Mesodermal cell (in vitro differentiated cells): Measurements from ENCODE around the gene NCBP3.

ENCODE experiments used
- H3K27ac ChIP-seq: 2 replicates; pipeline ENCODE4 v1.7.0; 2013; ENCODE audit warnings: mild to moderate bottlenecking, low read depth, low read length, moderate library complexity; ENCODE audit not compliant: severe bottlenecking
- H3K36me3 ChIP-seq: 2 replicates; pipeline ENCODE4 v1.7.1; 2013; ENCODE audit warnings: mild to moderate bottlenecking, low read length, moderate library complexity; ENCODE audit not compliant: control insufficient read depth, insufficient read depth
- H3K4me1 ChIP-seq: one replicate; pipeline ENCODE4 v1.7.1; 2013; ENCODE audit warnings: mild to moderate bottlenecking, low read length; ENCODE audit not compliant: insufficient read depth, control insufficient read depth, poor library complexity, severe bottlenecking
- H3K4me3 ChIP-seq: 2 replicates; pipeline ENCODE4 v1.7.0; 2013; ENCODE audit warnings: low read length, control low read depth, mild to moderate bottlenecking; ENCODE audit not compliant: insufficient read depth, poor library complexity, severe bottlenecking; ENCODE audit errors: extremely low read depth
- H3K9me3 ChIP-seq: 2 replicates; pipeline ENCODE4 v1.7.1; 2013; ENCODE audit warnings: mild to moderate bottlenecking, low read length, moderate library complexity; ENCODE audit not compliant: control insufficient read depth
- WGBS, 2 experiments: methylation state at CpG; one replicate each; pipeline ENCODE4 v1.1.5; 2013; ENCODE audit warnings: missing lambda C conversion rate in 2 of 2; ENCODE audit not compliant: insufficient coverage in 2 of 2; 5-methylcytosine and 5-hydroxymethylcytosine counted together

Gene NCBP3

DNA sequence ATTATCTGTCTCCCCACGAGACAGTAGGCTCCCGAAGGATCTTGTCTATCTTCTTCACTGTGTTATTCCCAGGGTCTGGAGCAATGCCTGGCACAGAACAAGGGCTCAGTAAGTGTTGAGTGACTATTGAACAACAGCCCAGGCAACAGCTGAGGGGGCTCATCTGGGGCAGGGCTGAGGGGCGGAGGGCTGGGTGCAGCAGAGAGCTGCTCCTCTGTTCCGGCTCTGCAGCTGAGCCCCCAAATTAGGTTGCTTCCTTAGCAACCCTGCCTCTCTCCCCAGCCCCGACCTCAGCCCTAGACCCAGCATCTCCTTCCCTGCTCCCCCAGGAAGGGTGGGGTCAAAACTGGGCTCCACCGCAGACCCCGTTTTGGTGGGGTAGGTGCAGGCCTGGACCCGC is 77.3 kb downstream of the NCBP3 start:
- H3K4me1 ChIP-seq, result peaks cover 4% of the 10 kb centered on the region
- H3K27ac ChIP-seq, result no peak overlapping the region
- no peak overlapping the region for H3K4me3 ChIP-seq
- no peaks in the 10 kb centered on the region for H3K36me3 ChIP-seq
- 83 to 87% methylated on average over 3 to 4 of the region's 8 CpGs for WGBS, 2 experiments
- no peaks in the 10 kb centered on the region for H3K9me3 ChIP-seq

DNA sequence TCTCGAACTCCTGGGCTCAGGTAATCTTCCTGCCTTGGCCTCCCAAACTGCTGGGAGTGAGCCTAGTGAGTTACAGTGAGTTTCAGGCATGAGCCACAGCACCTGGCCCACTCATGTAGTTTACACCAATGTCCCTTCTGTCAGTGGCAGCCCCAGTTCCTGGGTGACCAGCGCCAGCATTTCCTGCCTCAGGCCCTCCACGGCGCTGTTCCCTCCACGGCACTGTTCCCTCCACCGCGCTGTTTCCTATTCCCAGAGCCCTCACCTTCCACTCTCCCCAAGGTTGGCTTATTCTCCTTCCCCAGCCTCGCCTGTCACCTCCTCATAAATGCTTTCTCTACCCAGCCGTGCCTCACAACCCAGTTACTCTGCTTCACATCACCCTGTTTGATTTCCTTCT is 77.7 kb downstream of the NCBP3 start:
- H3K27ac ChIP-seq, result no peak overlapping the region
- no peaks in the 10 kb centered on the region for H3K9me3 ChIP-seq
- H3K4me1 ChIP-seq, result no peaks in the 10 kb centered on the region
- H3K36me3 ChIP-seq, result no peaks in the 10 kb centered on the region
- WGBS, 2 experiments, result 91 to 94% methylated on average over 8 to 9 of the region's 9 CpGs
- no peak overlapping the region for H3K4me3 ChIP-seq

DNA sequence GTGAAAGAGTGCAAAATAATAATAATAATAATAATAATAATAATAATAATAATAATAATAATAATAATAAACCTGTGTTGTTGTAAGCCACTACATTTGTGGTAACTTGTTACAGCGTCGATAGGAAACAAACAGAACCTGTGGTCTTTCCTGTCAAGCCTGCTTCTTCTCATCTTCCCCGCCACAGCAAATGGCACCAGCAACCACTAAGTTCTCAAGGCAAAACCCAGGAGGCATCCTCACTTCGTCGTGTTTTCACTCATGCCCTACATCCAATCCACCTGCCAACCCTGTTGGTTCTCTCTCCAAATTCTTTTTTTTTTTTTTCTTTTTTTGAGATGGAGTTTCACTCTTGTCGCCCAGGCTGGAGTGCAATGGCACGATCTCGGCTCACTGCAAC is 79.3 kb downstream of the NCBP3 start:
- Histone ChIP-seq H3K4me1 (no peaks in the 10 kb centered on the region), H3K27ac (no peak overlapping the region), H3K4me3 (no peak overlapping the region), H3K36me3 (no peaks in the 10 kb centered on the region), H3K9me3 (no peaks in the 10 kb centered on the region)
- 90 to 99% methylated on average over 7 to 8 of the region's 8 CpGs for WGBS, 2 experiments

DNA sequence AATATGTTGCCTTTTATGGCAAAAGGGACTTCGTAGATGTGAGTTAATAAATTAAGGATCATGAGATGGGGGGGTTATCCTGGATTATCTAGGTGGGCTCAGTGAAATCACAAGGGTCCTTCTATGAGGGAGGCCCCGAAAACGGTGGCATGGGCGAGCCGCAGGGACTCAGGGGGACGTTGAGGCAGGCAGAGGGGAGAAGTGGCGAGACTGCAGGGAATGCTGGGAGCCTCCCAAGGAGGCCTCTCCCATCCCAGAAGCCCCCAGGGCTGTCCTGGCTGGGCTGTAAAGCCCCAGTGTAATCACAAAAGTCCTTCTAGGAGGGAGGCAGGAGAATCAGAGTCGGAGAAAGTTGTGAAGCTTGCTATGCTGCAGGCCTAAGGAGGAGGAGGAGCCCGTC is 80.1 kb downstream of the NCBP3 start:
- no peaks in the 10 kb centered on the region for H3K4me1 ChIP-seq
- WGBS, 2 experiments, result 95 to 100% methylated on average over 5 to 9 of the region's 9 CpGs
- H3K27ac ChIP-seq, result no peak overlapping the region
- no peaks in the 10 kb centered on the region for H3K36me3 ChIP-seq
- no peak overlapping the region for H3K4me3 ChIP-seq
- H3K9me3 ChIP-seq, result no peaks in the 10 kb centered on the region

DNA sequence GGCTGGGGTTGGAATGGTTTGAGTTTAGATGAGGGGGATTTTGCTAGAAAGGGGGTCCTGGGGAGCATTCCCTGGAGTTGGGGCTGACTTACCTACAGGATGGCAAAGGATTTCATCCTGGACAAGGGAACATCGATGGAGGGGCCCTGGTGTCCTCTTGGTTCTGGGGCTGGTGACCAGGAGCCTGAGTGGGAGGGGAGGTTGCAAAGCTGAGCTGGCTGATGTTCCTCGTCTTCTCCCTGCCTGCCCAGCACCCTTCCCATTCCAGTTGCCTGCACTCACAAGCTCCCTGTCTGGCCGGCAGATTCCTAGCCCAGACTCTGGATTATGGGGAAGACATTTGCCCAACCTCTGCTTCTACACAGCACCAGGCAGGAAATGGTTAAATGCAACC is 82.3 kb downstream of the NCBP3 start:
- Histone ChIP-seq H3K4me3 (no peak overlapping the region), H3K36me3 (no peaks in the 10 kb centered on the region), H3K4me1 (no peaks in the 10 kb centered on the region), H3K27ac (no peak overlapping the region), H3K9me3 (peaks cover 3% of the 10 kb centered on the region)
- WGBS, 2 experiments, result 40 to 100% methylated on average over 1 of the region's 3 CpGs

DNA sequence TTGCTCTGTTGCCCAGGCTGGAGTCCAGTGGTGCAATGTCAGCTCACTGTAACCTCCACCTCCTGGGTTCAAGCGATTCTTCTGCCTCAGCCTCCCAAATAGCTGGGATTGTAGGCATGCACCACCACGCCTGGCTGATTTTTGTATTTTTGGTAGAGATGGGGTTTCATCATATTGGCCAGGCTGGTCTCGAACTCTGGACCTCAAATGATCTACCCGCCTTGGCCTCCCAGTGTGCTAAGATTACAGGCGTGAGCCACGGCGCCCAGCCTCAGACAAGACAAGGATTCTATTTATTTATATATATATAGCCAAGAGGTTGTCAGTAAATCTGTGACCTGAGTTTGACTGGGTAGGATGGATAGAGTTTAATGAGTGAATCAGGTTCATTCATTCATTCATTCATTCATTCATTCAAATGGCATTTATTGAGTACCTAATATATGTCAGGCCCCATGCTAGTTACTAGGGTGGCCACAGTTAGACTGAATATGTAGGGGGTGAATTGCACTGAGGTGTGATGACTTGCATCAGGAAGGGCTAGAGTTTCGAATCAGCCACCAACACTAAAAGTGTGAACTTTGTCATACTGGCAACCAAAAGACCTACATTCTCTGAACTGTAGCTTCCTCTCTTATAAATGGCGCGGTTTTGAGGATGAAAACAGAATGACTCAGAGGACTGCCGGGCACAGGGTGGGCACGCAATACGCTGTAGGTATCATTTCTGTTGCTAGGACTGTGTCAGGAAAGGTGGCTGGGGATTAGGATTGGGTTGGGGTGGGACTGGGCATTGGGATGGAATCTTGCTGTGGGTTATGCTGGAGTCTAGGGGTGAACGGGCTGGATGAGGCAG is 82.9 kb downstream of the NCBP3 start:
- WGBS, 2 experiments, result 94 to 96% methylated on average over 6 to 8 of the region's 14 CpGs
- no peaks in the 10 kb centered on the region for H3K36me3 ChIP-seq
- no peak overlapping the region for H3K4me3 ChIP-seq
- peaks cover 3% of the 10 kb centered on the region for H3K9me3 ChIP-seq
- no peaks in the 10 kb centered on the region for H3K4me1 ChIP-seq
- no peak overlapping the region for H3K27ac ChIP-seq

DNA sequence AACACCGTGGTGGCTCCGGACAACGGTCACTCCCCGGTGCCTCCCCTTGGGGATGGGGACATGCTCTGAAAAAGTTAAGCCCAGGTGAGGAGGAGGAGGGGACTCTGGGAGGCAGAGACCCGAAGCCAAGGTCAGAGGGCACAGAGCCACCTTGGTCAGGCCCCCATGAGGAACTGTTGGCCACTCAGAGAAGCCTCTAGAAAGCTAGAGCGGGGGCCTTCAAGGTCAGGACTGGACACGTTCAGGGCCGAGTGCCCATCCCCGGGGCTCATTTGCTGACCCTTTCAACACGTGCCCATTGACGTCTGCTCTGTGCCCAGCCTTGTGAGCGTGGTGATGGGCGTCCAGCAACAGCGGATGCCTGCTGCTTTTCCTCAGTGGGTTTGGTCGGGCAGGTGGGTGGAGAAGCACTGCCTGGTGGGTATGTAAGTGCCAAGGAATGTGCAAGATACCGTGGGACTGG is 84.1 kb downstream of the NCBP3 start:
- H3K27ac ChIP-seq, result no peak overlapping the region
- WGBS, 2 experiments, result 88 to 91% methylated on average over 14 to 15 of the region's 16 CpGs
- no peak overlapping the region for H3K4me3 ChIP-seq
- H3K4me1 ChIP-seq, result no peaks in the 10 kb centered on the region
- H3K36me3 ChIP-seq, result no peaks in the 10 kb centered on the region
- H3K9me3 ChIP-seq, result peaks cover 3% of the 10 kb centered on the region

DNA sequence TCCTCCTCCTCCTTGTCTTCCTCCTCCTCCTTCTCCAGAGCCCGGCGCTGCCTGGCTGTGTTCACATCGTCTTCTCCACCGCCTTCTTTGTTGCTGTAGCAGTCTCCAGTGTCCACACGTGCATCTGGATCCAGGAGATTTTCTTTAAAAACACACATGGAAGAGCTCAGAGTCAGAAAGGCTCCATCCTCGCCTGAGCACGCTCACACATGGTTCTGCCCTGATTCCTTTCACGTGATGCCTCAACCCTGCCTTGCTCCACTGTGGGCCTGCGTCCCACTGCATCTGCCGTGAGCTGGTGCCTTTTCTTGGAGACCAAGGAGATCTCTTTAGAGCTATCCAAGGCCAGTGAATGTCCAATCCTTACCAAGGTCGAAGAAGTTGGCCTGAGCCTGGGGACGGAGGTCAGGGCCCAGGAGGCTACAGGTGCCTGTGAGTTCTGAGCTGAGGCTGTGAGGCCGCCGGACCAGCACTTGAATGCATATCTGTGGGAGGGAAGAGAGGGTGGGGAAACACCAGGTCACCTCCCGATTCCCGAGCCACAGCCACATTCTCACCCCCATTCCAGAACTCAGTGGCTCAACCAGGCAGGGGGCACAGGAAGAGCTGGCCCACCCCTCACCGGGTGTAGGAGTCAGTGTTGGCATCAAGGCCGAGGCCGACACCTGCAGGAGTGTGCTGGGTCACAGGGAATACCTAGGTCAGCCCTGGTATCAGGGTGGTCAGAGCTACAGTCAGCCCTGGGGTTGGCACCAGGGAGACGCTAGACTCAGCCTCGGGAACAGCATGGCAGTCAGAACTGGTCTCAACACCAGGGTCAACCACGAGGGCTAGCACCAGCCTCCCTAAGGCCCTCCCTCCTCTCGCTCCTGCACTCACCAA is 84.8 kb downstream of the NCBP3 start:
- Histone ChIP-seq H3K27ac (no peak overlapping the region), H3K9me3 (peaks cover 3% of the 10 kb centered on the region), H3K4me3 (no peak overlapping the region), H3K36me3 (no peaks in the 10 kb centered on the region), H3K4me1 (no peaks in the 10 kb centered on the region)
- 87 to 93% methylated on average over 17 to 19 of the region's 23 CpGs for WGBS, 2 experiments

DNA sequence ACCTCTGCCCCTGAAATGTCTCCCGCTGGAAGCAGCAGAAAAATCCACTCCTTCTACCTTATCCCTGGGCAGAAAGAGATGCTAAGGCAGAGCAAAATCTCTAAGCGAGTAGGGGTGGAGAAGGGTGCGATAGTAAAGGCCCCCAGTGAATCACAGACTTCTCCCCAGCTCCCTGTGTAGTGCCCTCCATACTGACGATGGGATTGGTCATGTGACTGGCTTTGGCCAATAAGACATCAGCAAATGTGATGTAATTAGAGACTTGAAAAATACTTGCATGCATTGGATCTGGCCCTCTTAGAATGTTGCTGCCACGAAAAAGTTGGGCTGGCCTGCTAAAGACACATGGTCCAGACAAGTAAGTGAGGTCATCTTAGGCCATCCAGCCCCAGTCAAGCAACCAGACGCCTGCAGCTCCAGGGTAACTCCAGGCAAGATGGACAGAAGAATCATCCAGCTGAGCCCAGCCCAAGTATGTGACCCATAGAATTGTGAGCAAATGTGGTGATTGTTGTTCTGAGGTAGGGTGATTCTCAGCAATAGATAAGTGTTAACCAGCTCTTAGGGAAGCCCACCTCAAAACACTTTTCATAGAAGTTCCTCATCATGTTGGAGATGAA is 86.3 kb downstream of the NCBP3 start:
- no peak overlapping the region for H3K27ac ChIP-seq
- no peaks in the 10 kb centered on the region for H3K36me3 ChIP-seq
- peaks cover 3% of the 10 kb centered on the region for H3K9me3 ChIP-seq
- WGBS, 2 experiments, result 70 to 96% methylated on average over 4 to 5 of the region's 6 CpGs
- no peak overlapping the region for H3K4me3 ChIP-seq
- no peaks in the 10 kb centered on the region for H3K4me1 ChIP-seq

DNA sequence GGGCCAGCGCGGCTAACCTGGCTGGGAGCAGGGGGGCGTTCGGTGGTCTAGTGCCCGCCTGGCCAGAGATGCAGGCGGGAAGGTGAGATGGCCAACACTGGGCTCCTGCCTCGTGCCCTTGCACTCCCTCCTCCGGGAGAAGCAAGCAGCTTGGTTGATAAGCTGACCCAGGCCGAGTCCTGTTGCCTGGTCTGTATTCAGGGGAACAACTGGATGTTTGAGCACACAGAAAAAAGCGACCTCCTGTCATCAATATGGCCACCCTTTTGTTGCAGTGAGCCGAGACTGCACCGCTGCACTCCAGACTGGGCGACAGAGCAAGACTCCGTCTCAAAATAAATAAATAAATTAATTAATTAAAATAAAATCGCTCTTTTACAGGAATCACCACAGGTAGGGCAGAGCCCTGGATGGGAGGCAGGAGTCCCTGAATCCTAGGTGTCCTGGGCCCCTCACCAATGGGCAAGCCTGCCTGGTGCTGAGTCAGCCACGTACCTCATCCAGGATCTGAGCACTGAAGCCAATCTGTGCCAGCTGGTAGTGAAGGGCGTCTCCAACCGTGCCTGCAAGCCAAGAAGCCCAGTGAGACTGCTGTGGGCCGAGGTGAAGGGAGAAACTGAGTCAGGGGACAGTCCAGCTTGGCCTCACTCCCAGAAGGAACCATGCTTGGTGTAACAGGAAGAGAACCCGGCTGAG is 90.6 kb downstream of the NCBP3 start:
- Histone ChIP-seq H3K9me3 (peaks cover 3% of the 10 kb centered on the region), H3K36me3 (no peaks in the 10 kb centered on the region), H3K4me3 (peak overlapping the region; percentile 5), H3K27ac (no peak overlapping the region), H3K4me1 (no peaks in the 10 kb centered on the region)
- WGBS, 2 experiments, result 52 to 57% methylated on average over 14 to 15 of the region's 20 CpGs
